Prostate gland (tissue), 2 donors: Measurements from ENCODE around the gene TTC31. TPM values are rescaled to one million over a fixed set of nuclear protein-coding genes. Genes with fewer than 3 reads are reported as not detected.
"Not testable (repeated sequence)": the region's sequence is repeated elsewhere in the genome, so short reads cannot be mapped to it uniquely, and the experiment has no call there.

Experiments used
- DNase-seq: peaks from one replicate; pipeline ENCODE4 v3.0.0-alpha.2; 2019; ENCODE audit warnings: low spot score
- H3K27ac ChIP-seq, 2 donors: fragments of 200-600 bp; sonication (generic); 2 replicates each; pipeline ENCODE4 v1.5.1; 2017 to 2019
- H3K27me3 ChIP-seq: fragments of 200-600 bp; sonication (generic); replicated peaks from 2 replicates; pipeline ENCODE4 v1.5.1; 2019; ENCODE audit not compliant: insufficient read depth
- H3K36me3 ChIP-seq, 2 donors: fragments of 200-600 bp; sonication (generic); 1 replicate in 1 of 2; 2 replicates in 1 of 2; pipeline versions ENCODE4 v1.5.1 to v1.8.1; 2017 to 2019
- H3K4me1 ChIP-seq: fragments of 200-600 bp; sonication (generic); replicated peaks from 2 replicates; pipeline ENCODE4 v1.5.1; 2019
- H3K4me3 ChIP-seq, 2 donors: fragments of 200-600 bp; sonication (generic); 2 replicates each; pipeline ENCODE4 v1.5.1; 2017 to 2019
- H3K9me3 ChIP-seq: fragments of 200-600 bp; sonication (generic); 2 replicates; pipeline ENCODE4 v1.5.1; 2017
- CTCF ChIP-seq, 4 experiments: fragments of 200-600 bp in 2 of 4; fragments of 450-650 bp in 2 of 4; sonication (generic) in 2 of 4; IDR thresholded peaks; 1 replicate in 3 of 4; 2 replicates in 1 of 4; pipeline ENCODE4 v1.5.1; 2016 to 2019; ENCODE audit warnings: antibody characterized with exemption in 4 of 4, mild to moderate bottlenecking in 2 of 4, moderate library complexity in 2 of 4
- POLR2A ChIP-seq: fragments of 450-650 bp; IDR thresholded peaks from one replicate; pipeline ENCODE4 v1.6.1; 2016; ENCODE audit warnings: antibody characterized with exemption, mild to moderate bottlenecking
- POLR2AphosphoS5 ChIP-seq: sonication (generic); formaldehyde crosslinking; IDR thresholded peaks from one replicate; pipeline ENCODE4 v1.6.1; 2017; ENCODE audit warnings: antibody characterized with exemption
- WGBS: methylation state at CpG from one replicate; pipeline ENCODE4 v1.1.5; 2018; 5-methylcytosine and 5-hydroxymethylcytosine counted together
- intact Hi-C: fragments of 100-400 bp; cut with DNase I; formaldehyde crosslinking; loops from one replicate; pipeline ENCODE4 v1.14.2; 2022
- total RNA-seq, 2 donors: library from RNA; depleted of rRNA; stranded (reverse); fragments of >200 nt; gene quantifications; one replicate each; pipeline ENCODE4 v1.1.0, GENCODE V29; 2016

Gene TTC31
- total RNA-seq, 2 donors from 2014 or later = 24.0 to 27.6 TPM

GRCh38 chr2:74457549-74458131, 25.2 kb upstream of the TTC31 start:
- H3K9me3 ChIP-seq = no peaks in the 10 kb centered on the region
- H3K27ac ChIP-seq = peak overlapping the region; percentile 99
- peaks cover 0 to 3% of the 10 kb centered on the region in 2 donors for H3K36me3 ChIP-seq
- H3K27me3 ChIP-seq = no peaks in the 10 kb centered on the region
- TF ChIP-seq POLR2AphosphoS5 = no peak
- peak; percentile 95 for TF ChIP-seq POLR2A
- peaks cover 10% of the 10 kb centered on the region for H3K4me1 ChIP-seq
- H3K4me3 ChIP-seq = peak overlapping the region; percentile 67 to 73
- intact Hi-C loops = no loop called here
- DNase-seq = peak; percentile 69
- WGBS = under 1% methylated on average over 46 of the region's 46 CpGs

GRCh38 chr2:74458132-74458937, 24.5 kb upstream of the TTC31 start, which contains the start of gene WBP1:
WBP1 (plus strand) TSS chr2:74458438; CDS start chr2:74458603, 165 bp downstream.
- WGBS = under 1% methylated on average over 38 of the region's 38 CpGs

GRCh38 chr2:74458938-74459363, 23.9 kb upstream of the TTC31 start:
- Histone ChIP-seq H3K9me3 (no peaks in the 10 kb centered on the region), H3K4me1 (peaks cover 10% of the 10 kb centered on the region), H3K36me3 (peaks cover 0 to 5% of the 10 kb centered on the region in 2 donors), H3K27ac (peak overlapping the region; percentile 78 to 99), H3K27me3 (no peaks in the 10 kb centered on the region), H3K4me3 (peak overlapping the region; percentile 67 to 73)
- TF ChIP-seq POLR2AphosphoS5 = no peak
- TF ChIP-seq CTCF (IDR thresholded peaks at IDR 0.05) = no peak
- WGBS = 6% methylated on average over 10 of the region's 10 CpGs
- intact Hi-C loops = no loop called here
- DNase-seq = no peak

More at GRCh38 chr2:74458132-74458937, 24.5 kb upstream of the TTC31 start, which contains the start of gene WBP1:
- intact Hi-C loops = no loop called here
- H3K27me3 ChIP-seq = no peaks in the 10 kb centered on the region
- H3K27ac ChIP-seq = peak within 1 kb of the TSS; percentile 99
- TF ChIP-seq CTCF (IDR thresholded peaks at IDR 0.05) = no peak
- TF ChIP-seq POLR2A = peak; percentile 22
- TF ChIP-seq POLR2AphosphoS5 = peak; percentile 99
- peak; percentile 100 for DNase-seq
- peak within 1 kb of the TSS; percentile 67 to 73 for H3K4me3 ChIP-seq
- H3K36me3 ChIP-seq = peaks cover 0 to 5% of the 10 kb centered on the region in 2 donors
- peaks cover 10% of the 10 kb centered on the region for H3K4me1 ChIP-seq
- no peaks in the 10 kb centered on the region for H3K9me3 ChIP-seq

GRCh38 chr2:74459503-74460118, 23.3 kb upstream of the TTC31 start:
- DNase-seq, H3K4me1 ChIP-seq, H3K27ac ChIP-seq, H3K27me3 ChIP-seq, intact Hi-C loops, H3K36me3 ChIP-seq, H3K9me3 ChIP-seq: not testable (repeated sequence)
- H3K4me3 ChIP-seq = peak overlapping the region in 1 of 2 donors; percentile 73
- 77% methylated on average over 13 of the region's 13 CpGs for WGBS

GRCh38 chr2:74460187-74460586, 22.7 kb upstream of the TTC31 start:
- H3K9me3 ChIP-seq, DNase-seq, H3K27ac ChIP-seq, H3K27me3 ChIP-seq, H3K4me1 ChIP-seq, H3K36me3 ChIP-seq, H3K4me3 ChIP-seq, intact Hi-C loops: not testable (repeated sequence)
- WGBS = 76% methylated on average over 10 of the region's 10 CpGs
